ENCODE results near the gene RPAP2. TPM values are rescaled to one million over a fixed set of nuclear protein-coding genes. Genes with fewer than 3 reads are reported as not detected.

RPAP2 gene
- polyA plus RNA-seq, 3 donors, result 4.4 to 7.8 (median 7.3) TPM

DNA sequence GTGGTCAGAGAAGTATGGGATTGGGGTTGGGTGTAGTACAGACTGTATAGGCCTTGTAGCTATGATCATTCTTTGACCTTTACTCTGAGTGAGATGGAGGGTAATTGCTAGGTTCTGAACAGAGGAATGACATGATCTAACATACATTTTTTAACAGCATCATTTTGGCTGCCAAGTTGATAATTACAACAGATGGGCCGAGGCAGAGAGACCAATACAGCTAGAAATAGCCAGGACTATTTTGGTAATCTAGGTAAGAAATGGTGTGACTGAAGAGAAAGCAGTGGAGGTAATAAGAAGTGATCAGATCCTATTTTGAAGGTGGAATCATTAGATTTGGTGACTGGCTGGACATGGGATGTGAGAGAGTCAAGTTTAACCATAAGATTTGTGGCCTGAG lies 43.5 kb downstream of the RPAP2 start:
- Mint-ChIP-seq H3K27ac (no peak overlapping the region), H3K4me3 (no peak overlapping the region), H3K36me3 (peaks cover 34 to 42% of the 10 kb centered on the region in 2 donors), H3K4me1 (no peaks in the 10 kb centered on the region), H3K9me3 (peaks cover 0 to 2% (median 0%) of the 10 kb centered on the region in 7 donors), H3K27me3 (ENCODE audit: low read depth in 3 of 3) (no peaks in the 10 kb centered on the region)
- intact Hi-C loops (cut with micrococcal nuclease), result no loop called here
- Histone ChIP-seq H3K9me3 (replicated peaks in 1 of 2; ENCODE audit: control insufficient read depth in 1 of 2, insufficient read depth in 1 of 2, low read length in 2 of 2) (no peaks in the 10 kb centered on the region), H3K36me3 (replicated peaks in 1 of 2; ENCODE audit: control insufficient read depth in 1 of 2, insufficient read depth in 2 of 2, low read length in 2 of 2) (peaks cover 8 to 39% of the 10 kb centered on the region in 2 donors), H3K4me1 (ENCODE audit: control insufficient read depth in 1 of 2, insufficient read depth in 2 of 2, low read length in 2 of 2) (no peaks in the 10 kb centered on the region), H3K4me3 (replicated peaks in 1 of 3; ENCODE audit: low read depth in 2 of 3, low read length in 3 of 3) (no peak overlapping the region), H3K9ac (ENCODE audit: insufficient read depth, low read length, poor library complexity, severe bottlenecking) (no peak overlapping the region), H3K79me2 (ENCODE audit: insufficient read depth, low read length) (no peaks in the 10 kb centered on the region), H2AFZ (ENCODE audit: insufficient read depth, low read depth, low read length, poor library complexity, severe bottlenecking) (no peak overlapping the region), H4K20me1 (ENCODE audit: insufficient read depth, low read length) (no peaks in the 10 kb centered on the region), H3K27ac (ENCODE audit: low read depth in 1 of 2, low read length in 2 of 2) (no peak overlapping the region), H3K4me2 (replicated peaks; ENCODE audit: extremely low read depth, low read length, poor library complexity, severe bottlenecking) (no peak overlapping the region), H3K27me3 (ENCODE audit: control insufficient read depth in 2 of 2, insufficient read depth in 2 of 2, low read length in 2 of 2) (no peaks in the 10 kb centered on the region)
- DNase-seq, result no peak
- WGBS (ENCODE audit: insufficient coverage), result 83% methylated on average over 1 of the region's 1 CpG
- TF ChIP-seq CTCF (IDR thresholded peaks at IDR 0.05), result no peak

GRCh38 chr1:92343061-92343460 lies 44.2 kb downstream of the RPAP2 start:
- no peak overlapping the region for H3K9ac ChIP-seq (ENCODE audit: insufficient read depth, low read length, poor library complexity, severe bottlenecking)
- no peak overlapping the region for H3K4me2 ChIP-seq (replicated peaks; ENCODE audit: extremely low read depth, low read length, poor library complexity, severe bottlenecking)
- peaks cover 10 to 42% of the 10 kb centered on the region in 2 donors for H3K36me3 ChIP-seq (replicated peaks in 1 of 2; ENCODE audit: control insufficient read depth in 1 of 2, insufficient read depth in 2 of 2, low read length in 2 of 2)
- Mint-ChIP-seq H3K27me3 (ENCODE audit: low read depth in 3 of 3) (no peaks in the 10 kb centered on the region), H3K4me3 (no peak overlapping the region), H3K36me3 (peaks cover 38 to 45% of the 10 kb centered on the region in 2 donors), H3K27ac (no peak overlapping the region), H3K9me3 (peaks cover 0 to 2% (median 0%) of the 10 kb centered on the region in 7 donors), H3K4me1 (no peaks in the 10 kb centered on the region)
- TF ChIP-seq CTCF (IDR thresholded peaks at IDR 0.05), result no peak
- no peaks in the 10 kb centered on the region for H4K20me1 ChIP-seq (ENCODE audit: insufficient read depth, low read length)
- no peak overlapping the region for H2AFZ ChIP-seq (ENCODE audit: insufficient read depth, low read depth, low read length, poor library complexity, severe bottlenecking)
- H3K4me3 ChIP-seq (replicated peaks in 1 of 3; ENCODE audit: low read depth in 2 of 3, low read length in 3 of 3), result no peak overlapping the region
- H3K79me2 ChIP-seq (ENCODE audit: insufficient read depth, low read length), result no peaks in the 10 kb centered on the region
- DNase-seq, result no peak
- H3K27ac ChIP-seq (ENCODE audit: low read depth in 1 of 2, low read length in 2 of 2), result no peak overlapping the region
- no peaks in the 10 kb centered on the region for H3K27me3 ChIP-seq (ENCODE audit: control insufficient read depth in 2 of 2, insufficient read depth in 2 of 2, low read length in 2 of 2)
- no peaks in the 10 kb centered on the region for H3K9me3 ChIP-seq (replicated peaks in 1 of 2; ENCODE audit: control insufficient read depth in 1 of 2, insufficient read depth in 1 of 2, low read length in 2 of 2)
- no peaks in the 10 kb centered on the region for H3K4me1 ChIP-seq (ENCODE audit: control insufficient read depth in 1 of 2, insufficient read depth in 2 of 2, low read length in 2 of 2)
- intact Hi-C loops (cut with micrococcal nuclease), result no loop called here
- no CpG with 5 or more reads among the region's 3 CpGs for WGBS (ENCODE audit: insufficient coverage)
